Activated T-cell treated with anti-CD3 and anti-CD28 coated beads for 24 hours (primary cell): ENCODE results near the gene ARSG.
"Not testable (repeated sequence)": the region's sequence is repeated elsewhere in the genome, so short reads cannot be mapped to it uniquely, and the experiment has no call there.

Source experiments
- DNase-seq: peaks from one replicate; pipeline ENCODE4 v3.0.0-alpha.2; 2020; ENCODE audit warnings: low read depth

The ARSG gene

DNA sequence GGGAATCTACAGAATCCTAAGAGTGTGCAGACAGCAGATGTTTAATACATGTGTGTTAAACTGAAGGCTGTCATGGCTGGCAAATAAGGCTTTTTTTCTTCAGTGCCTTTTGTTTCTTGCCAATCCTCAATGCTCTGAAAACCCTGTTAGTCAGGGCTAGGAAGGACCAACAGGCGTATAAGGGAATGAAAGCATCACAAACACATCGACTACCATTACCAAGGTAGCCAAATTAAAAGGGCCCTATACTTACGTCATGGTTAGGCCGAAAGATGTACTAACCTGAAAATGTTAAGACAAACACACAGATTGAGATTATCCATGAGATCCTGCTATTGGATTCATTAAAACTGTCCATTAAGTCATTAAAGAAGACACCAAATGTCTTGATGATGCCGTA, 13.5 kb upstream of the ARSG start:
- DNase-seq = no peak

- not testable (repeated sequence) for DNase-seq
These were observed 9.3 kb upstream of the ARSG start for GRCh38 chr17:68281965-68282364.

DNA sequence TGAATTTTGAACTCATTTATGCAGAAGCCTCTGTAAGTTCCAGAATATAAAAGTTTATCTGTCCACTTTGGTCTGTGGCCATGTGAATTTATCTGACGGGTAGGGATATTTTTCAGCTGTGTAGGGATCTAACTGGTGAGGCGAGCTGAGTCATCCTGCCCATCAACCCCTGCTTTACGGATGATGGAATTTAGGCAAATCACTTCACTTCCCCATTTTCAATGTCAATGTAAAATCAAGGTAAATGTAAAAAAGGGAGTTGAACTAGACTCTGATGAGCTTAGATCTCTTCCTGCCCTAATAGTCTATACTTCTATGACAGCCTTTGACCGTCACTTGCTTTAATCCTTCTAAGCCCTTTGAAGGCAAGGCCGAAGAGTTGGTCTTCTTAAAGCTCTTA, 2.9 kb upstream of the ARSG start:
- DNase-seq = no peak

DNA sequence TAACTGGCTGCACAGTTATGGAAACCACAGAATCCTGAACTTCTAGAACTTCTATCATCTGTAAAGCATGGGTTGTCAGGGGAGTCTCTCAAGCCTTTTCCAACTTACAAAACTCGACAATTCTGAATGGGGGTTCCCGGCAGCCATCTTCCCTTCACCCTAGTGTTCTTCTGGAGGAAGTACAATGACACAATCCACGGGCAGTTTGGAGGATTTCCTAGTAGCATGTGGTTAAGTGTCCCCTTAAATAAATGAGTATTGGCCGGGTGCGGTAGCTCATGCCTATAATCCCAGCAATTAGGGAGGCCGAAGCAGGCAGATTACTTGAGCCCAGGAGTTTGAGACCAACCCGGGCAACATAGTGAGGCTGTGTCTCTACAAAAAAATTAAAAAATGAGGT, 2.5 kb upstream of the ARSG start:
- DNase-seq = no peak

DNA sequence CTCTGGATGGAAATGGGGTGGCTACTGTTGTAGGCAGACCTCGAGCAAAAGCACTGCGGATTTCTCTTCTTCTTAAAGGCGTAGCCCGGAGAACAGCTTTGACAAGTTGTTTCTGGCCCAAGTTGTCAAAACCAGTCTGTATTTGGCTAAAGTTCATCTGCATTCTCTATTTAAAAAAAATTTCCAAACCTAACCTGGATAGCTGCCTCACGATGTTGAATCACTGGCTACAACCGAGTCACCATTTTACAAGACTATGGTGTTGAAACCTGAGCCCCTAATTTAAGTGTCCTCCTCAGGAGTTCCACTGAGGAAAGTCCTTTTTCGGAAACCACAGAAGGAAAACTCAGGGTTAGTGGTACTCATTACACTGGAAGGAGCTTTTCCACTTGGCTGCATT, 1.8 kb upstream of the ARSG start:
- no peak for DNase-seq

GRCh38 chr17:68289936-68290267, 1.4 kb upstream of the ARSG start:
- DNase-seq = no peak

DNA sequence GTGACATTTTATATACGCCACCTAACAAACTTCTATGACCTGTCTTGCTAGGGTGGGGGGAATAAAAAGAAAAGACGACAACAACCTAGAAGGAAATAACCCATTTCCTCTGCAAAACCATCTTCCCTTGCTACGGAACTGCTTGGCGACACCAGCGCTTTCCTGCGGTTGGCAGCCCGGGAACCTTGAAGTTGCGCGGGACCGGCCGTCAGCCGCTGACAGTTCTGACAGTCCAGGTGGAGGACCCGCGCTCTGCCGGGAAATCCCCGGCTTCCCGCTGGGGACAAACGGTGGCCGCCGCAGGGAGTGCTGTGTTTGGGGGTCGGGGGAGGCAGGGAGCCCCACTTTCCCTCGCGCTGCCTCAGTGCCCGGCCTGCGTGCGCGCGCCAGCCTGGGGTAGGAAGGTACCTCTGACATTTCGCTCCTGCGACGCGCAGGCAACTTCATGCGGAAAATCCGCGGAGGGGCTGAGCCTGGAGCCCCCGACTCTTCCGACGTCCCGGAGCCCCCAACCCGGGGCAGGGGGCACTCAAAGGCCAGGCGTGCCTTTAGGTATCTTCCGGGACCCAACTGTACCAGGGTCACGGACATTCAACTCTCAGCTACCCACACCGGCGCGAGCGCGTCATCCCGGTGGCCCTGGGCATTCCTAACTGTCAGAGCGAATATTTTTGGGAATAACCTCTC, 884 bp upstream of the ARSG start:
- DNase-seq = peak; percentile 41

DNA sequence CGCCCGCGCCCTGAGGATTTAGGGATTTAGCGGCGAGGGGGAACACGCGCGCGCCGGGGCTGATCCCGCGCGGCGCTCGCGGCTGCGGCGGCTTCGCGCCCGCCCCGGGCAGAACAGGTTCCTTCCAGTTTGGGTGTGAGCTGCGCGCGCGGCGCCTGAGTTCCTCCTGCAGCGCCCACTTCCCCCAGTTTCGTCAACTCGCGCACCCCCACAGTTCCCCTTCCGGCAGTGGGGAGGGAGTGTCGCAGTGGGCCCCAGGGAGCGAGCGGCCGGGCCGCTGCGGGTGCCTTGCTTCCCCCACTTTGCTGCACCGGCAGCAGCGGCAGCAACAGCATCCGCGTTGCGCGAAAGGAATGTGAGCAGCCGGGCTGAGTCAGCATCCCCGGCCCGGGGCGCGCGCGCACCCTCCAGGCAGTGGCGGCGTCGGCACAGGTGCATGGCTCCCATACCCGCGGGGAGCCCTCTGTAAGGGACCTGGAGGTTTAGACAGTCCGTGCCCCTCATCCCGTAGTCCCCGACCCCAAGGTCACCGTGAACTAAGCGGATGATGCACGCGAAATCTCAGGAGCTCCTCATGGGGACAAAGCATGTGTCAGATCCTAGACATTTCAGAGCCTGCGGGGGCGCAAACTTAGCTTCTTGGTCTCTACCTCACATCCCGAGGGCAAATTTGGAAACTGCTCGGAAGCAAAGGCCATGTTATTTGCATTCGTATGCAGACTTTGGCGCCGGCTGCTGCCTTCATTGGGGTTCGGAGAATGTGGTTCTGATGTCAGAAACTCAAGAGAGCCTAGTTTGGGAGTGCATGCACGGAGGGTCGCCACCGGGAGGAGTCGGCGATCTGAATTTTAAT, 767 bp downstream of the ARSG start:
- DNase-seq = peak; percentile 87

DNA sequence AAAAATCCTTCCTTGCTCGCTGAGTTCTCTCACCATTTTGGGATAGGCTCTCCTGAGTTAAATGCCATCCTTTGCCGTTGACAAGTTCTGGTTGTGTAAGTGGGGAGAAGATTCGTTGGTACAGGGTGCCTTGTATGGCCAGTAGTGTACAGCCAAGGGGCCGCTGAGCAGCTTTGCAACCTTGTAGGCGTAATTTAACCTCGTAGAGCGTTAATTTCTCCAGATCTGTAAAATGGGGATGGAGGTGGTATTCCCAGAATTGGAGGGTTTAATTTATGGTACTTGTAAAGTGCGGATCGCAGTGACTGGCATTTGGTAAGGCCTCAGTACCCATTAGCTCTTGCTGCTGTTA, 1.4 kb downstream of the ARSG start:
- DNase-seq = no peak

DNA sequence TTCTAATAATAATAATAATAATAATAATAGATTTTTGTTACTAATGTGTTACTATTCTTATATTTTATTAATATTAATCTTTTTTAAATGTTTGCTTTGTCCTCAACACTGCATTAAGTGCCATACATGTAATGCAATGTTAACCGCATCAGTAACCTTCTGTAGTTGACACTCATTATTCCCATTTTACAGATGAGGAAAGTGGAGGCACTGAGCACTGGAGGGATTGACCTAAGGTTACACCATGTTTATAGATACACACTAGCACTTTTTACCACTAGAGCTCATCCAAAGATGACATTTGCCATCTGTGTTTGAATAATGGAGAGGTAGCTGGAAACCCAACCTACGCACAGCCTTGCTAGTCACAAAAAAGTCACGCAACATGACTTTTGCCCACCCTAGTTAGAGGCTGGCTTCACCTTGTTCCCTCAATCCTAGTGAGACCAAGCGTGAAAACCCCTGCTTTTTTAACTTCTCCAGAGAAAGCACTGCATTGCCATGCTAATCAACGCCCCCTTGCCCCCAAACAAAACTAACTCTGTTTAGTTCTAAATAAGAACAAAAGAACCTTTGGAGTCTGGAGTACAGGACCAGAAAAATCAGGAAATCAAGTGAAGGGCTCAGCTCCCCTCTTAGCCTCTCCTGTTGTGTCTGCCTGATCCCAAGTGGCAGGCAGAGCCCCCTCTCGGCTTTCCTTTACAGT, 2.3 kb downstream of the ARSG start:
- DNase-seq = no peak

- DNase-seq = no peak
These were observed 2.9 kb downstream of the ARSG start for GRCh38 chr17:68294196-68294555.

DNA sequence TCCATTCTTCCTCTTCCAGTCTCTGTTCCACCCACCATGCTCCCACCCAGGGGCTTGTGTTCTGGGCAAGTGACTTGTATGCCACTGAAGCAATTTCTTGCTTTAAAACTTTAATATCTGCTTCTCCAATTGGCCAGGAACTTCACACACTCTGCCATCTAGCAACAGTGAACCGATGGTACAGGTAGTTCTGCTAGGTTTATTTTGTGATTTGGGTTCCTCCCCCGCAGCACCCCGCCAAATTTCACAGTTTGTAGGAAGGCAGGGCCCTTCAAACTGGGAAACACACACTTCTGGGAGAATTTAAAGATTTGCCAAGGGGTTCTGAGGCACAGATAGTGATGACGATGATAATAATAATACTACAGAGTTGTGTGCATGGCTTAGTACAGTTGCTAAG, 3.3 kb downstream of the ARSG start:
- DNase-seq = no peak

GRCh38 chr17:68295086-68295485, 3.8 kb downstream of the ARSG start:
- DNase-seq = no peak

DNA sequence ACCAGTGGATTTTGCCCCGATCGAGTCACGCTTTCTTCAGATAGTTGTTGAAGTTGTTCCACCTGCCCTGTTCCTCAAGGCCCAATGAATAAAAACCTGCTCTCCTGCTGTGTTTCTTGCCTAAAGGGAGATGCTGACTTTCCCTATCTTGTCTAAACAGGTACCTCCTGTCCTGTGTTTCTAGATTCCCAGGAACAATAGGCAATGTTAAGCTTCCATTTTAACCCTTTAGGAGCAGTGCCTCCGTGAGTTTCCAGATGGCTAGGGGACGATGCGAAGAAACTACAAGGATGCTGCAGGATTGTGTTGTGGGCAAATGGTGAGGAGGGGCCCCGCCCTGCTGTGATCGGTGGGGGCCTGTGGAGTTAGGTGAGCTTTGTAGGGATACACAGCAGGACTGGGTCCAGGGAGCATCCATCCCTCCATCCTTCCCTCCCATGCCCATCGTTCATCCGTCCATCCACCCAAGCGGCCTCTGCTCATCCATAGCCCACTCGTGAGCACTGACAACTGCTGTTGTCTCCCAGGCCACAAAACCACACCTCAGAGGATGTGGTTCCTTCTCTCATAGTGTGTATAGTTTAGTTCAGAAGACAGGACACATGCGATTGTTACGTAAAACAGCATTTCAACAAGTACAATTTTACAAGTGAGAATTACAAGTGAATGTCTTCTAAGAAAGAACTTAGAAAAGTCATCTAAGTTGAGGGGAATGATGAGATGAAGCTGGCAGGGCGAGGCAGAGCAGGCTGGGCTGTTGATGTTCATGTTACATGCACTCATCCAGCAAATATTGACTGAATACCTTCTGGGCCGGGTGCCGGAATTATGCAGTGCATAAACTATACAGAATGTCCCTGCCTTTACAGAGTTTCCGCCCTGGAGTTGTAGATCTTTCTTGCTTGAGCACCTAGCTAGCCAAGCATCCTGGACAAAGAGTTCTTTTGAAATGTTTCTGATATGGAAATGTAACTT, 5.2 kb downstream of the ARSG start:
- DNase-seq = no peak

DNA sequence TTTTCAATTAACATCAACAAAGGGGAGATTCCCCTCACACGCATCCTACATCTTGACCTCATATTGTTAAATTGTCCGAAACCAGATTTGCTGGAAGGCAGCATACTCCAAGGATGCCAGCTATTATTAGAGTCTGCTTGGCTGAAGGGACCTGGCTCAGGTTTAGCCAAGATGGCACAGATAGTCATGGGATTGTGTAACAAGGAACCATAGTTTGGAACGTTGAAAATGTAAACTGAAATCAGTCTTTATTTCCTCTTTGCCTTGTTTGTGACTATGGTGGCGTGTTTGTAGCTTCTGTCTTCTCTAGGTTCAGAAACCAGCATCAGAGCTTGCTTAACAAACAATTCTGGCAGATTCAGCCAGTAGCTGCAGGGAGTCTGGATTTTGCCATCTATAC, 5.9 kb downstream of the ARSG start:
- DNase-seq = no peak

GRCh38 chr17:68298601-68299000, 7.3 kb downstream of the ARSG start:
- DNase-seq = no peak

- no peak for DNase-seq
These were observed 8.5 kb downstream of the ARSG start for GRCh38 chr17:68299817-68300216.

DNA sequence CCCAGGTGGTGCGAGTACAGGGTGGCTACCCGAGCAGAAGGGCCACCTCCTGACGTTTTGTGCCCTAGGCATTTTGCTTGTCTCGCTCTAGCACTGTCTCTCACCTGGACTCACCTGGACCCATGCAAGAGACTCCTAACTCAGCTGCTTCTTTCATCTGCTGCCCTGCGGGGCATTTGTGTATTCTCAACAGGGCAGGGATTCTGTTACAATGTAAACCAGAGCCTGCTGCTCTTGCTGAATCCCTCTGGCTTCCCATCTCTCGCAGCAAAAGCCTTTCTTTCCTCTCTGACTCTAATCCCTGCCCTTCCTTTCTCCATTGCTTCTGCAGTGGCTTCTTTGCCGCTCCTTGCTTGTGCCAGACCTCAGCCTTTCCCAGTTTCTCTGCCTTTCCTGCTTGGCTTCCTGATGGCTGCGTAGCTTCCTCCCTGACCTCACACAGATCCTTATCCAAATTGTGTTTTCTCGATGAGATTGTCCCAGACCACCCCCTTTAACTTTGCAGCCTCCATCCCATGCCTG, 10.2 kb downstream of the ARSG start:
- no peak for DNase-seq

- no peak for DNase-seq
These were observed 10.8 kb downstream of the ARSG start for GRCh38 chr17:68302066-68302564.

DNA sequence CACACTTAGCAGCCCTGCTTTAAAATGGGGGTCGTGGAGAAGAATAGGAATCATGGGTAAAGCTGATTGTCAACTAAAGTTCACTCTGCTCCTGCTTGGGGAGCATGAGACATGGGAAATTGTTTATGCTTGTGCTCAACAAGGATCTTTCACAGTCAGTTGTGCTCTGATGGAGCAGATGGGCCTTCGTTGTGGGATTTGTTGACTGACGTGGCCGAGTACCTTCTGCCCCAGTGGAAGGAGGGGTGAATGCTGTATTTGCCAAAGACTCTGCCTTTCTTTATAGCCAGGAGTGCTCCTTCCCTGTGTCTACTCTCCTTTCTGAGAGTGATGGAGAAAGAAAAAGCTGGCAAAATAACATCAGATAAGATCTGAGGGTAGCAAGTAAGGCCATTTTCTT, 11.4 kb downstream of the ARSG start:
- DNase-seq = no peak

DNA sequence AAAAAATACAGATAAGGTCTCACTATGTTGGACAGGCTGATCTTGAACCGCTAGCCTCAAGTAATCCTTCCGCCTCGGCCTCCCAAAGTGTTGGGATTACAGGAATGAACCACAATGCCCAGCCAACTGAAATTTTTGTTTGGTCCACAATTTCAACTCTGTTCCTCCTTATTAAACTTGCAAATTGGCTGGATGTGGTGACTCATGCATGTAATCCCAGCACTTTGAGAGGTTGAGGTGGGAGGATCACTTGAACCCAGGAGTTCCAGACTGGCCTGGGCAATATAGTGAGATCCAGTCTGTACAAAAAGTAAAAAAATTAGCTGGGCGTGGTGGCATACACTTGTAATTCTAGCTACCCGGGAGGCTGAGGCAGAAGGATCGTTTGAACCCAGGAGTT, 13.4 kb downstream of the ARSG start:
- DNase-seq = no peak

DNA sequence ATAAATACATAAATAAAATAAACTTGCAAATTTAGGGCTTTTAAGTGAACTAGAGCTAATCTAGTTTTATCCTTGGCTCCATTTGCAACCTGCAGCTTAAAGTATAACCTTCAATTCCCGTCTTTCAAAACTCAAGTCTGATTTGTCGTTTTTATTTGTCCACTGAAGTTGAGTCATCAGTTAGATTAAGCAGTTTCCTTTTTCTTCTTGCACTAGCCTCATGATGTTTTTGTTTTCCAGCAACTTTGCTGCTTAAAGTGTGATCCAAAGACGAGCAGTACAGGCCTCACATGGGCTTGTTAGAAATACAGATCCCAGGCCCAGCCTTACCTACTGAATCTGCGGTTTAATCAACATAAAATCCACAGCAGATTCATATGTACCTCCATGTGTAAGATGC, 13.8 kb downstream of the ARSG start:
- no peak for DNase-seq
